ENCODE measurements around the gene PABPN1L. TPM values are rescaled to one million over a fixed set of nuclear protein-coding genes. Genes with fewer than 3 reads are reported as not detected.

PABPN1L gene
- total and polyA plus RNA-seq, 10 of the 15 experiments (the other 5 are each of a cell fraction or from before 2014, with no cell fraction given), result not detected

- Histone ChIP-seq H3K9ac (ENCODE audit: control insufficient read depth, insufficient read depth, low read length) (no peak overlapping the region), H3K9me3 (replicated peaks; ENCODE audit: control insufficient read depth, insufficient read depth, low read length) (no peaks in the 10 kb centered on the region), H3K4me2 (ENCODE audit: control insufficient read depth, insufficient read depth) (no peak overlapping the region), H3K27ac (ENCODE audit: control insufficient read depth, insufficient read depth) (no peak overlapping the region), H3K4me3 (no peak overlapping the region), H3K79me2 (ENCODE audit: control insufficient read depth, insufficient read depth, low read length) (no peaks in the 10 kb centered on the region), H4K20me1 (ENCODE audit: control insufficient read depth, insufficient read depth) (no peaks in the 10 kb centered on the region), H2AFZ (ENCODE audit: control insufficient read depth, low read depth, low read length) (no peak overlapping the region), H3K27me3 (replicated peaks in 1 of 2; ENCODE audit: control insufficient read depth in 2 of 2, insufficient read depth in 2 of 2, low read length in 1 of 2) (no peaks in the 10 kb centered on the region), H3K4me1 (ENCODE audit: control insufficient read depth, insufficient read depth, low read length) (no peaks in the 10 kb centered on the region), H3K36me3 (ENCODE audit: control insufficient read depth in 2 of 2, insufficient read depth in 2 of 2, low read length in 1 of 2) (no peaks in the 10 kb centered on the region)
- TF ChIP-seq TCF3 (IDR thresholded peaks at IDR 0.05; ENCODE audit: borderline replicate concordance, insufficient read depth, low read depth, low read length), result no peak
- no peak for TF ChIP-seq RBBP5 (conservative IDR thresholded peaks at IDR 0.05)
- TF ChIP-seq GATAD2B (conservative IDR thresholded peaks at IDR 0.05; ENCODE audit: low read depth), result no peak
- TF ChIP-seq IKZF2 (IDR thresholded peaks at IDR 0.05), result no peak
- no peak for TF ChIP-seq LARP7 (IDR thresholded peaks at IDR 0.05)
- TF ChIP-seq SIX5 (IDR thresholded peaks at IDR 0.05; ENCODE audit: low read depth, low read length, severe bottlenecking), result no peak
- TF ChIP-seq RAD21 (IDR thresholded peaks at IDR 0.05; ENCODE audit: insufficient read depth, low read depth, low read length), result no peak
- TF ChIP-seq BHLHE40 (IDR thresholded peaks at IDR 0.05; ENCODE audit: borderline replicate concordance in 1 of 2, low read depth in 2 of 2, low read length in 1 of 2), result no peak
- TF ChIP-seq CHD1 (IDR thresholded peaks at IDR 0.05; ENCODE audit: low read depth, low read length), result no peak
- TF ChIP-seq, protein P1, sequence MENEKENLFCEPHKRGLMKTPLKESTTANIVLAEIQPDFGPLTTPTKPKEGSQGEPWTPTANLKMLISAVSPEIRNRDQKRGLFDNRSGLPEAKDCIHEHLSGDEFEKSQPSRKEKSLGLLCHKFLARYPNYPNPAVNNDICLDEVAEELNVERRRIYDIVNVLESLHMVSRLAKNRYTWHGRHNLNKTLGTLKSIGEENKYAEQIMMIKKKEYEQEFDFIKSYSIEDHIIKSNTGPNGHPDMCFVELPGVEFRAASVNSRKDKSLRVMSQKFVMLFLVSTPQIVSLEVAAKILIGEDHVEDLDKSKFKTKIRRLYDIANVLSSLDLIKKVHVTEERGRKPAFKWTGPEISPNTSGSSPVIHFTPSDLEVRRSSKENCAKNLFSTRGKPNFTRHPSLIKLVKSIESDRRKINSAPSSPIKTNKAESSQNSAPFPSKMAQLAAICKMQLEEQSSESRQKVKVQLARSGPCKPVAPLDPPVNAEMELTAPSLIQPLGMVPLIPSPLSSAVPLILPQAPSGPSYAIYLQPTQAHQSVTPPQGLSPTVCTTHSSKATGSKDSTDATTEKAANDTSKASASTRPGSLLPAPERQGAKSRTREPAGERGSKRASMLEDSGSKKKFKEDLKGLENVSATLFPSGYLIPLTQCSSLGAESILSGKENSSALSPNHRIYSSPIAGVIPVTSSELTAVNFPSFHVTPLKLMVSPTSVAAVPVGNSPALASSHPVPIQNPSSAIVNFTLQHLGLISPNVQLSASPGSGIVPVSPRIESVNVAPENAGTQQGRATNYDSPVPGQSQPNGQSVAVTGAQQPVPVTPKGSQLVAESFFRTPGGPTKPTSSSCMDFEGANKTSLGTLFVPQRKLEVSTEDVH (IDR thresholded peaks at IDR 0.05; ENCODE audit: low read depth, partially characterized antibody), result no peak
- no peak for TF ChIP-seq NFXL1 (IDR thresholded peaks at IDR 0.05; ENCODE audit: borderline replicate concordance)
- TF ChIP-seq JUND (IDR thresholded peaks at IDR 0.05; ENCODE audit: low read depth, low read length), result no peak
- TF ChIP-seq YBX1 (IDR thresholded peaks at IDR 0.05), result no peak
- no peak for TF ChIP-seq CBX3 (IDR thresholded peaks at IDR 0.05; ENCODE audit: borderline replicate concordance, low read depth)
- TF ChIP-seq ZNF384 (IDR thresholded peaks at IDR 0.05; ENCODE audit: borderline replicate concordance, low read depth, low read length), result no peak
- TF ChIP-seq NR2F1 (conservative IDR thresholded peaks at IDR 0.05), result no peak
- TF ChIP-seq KAT2A (conservative IDR thresholded peaks at IDR 0.05; ENCODE audit: control insufficient read depth, low read depth, low read length), result no peak
- in situ Hi-C loops (cut with MboI), result no loop called here
- no peak for DNase-seq (ENCODE audit: low read depth, low spot score)
- ChIA-PET RAD21 (ENCODE audit: unreplicated experiment) (no interaction called here), SMC1A (ENCODE audit: uncharacterized antibody, unreplicated experiment) (no interaction called here), CTCF (no interaction called here), POLR2A (no interaction called here)
- intact Hi-C loops (cut with micrococcal nuclease; ENCODE audit: unreplicated experiment), result no loop called here
- ATAC-seq, result no peak; the same call in 2 of the 3 replicates
- no TSS peak for BruUV-seq (replicated peaks)
- no peak for FAIRE-seq
- 51% methylated on average over 8 of the region's 13 CpGs for WGBS (ENCODE audit: insufficient coverage, insufficient replicate concordance, low lambda C conversion rate, missing lambda C conversion rate)
Observed at GRCh38 chr16:88831838-88832237, 34.6 kb downstream of the PABPN1L start.
